Tibial nerve (tissue), 4 donors: ENCODE results near the gene SLC4A9.

ENCODE experiments used
- EP300 ChIP-seq, 2 donors: sonication (generic); formaldehyde crosslinking; IDR thresholded peaks; one replicate each; pipeline ENCODE4 v1.6.1; 2017; ENCODE audit warnings: antibody characterized with exemption in 2 of 2, mild to moderate bottlenecking in 1 of 2
- POLR2A ChIP-seq, 2 donors: fragments of 450-650 bp; IDR thresholded peaks; one replicate each; pipeline ENCODE4 v1.6.1; 2017; ENCODE audit warnings: antibody characterized with exemption in 2 of 2, mild to moderate bottlenecking in 2 of 2, moderate library complexity in 2 of 2
- TF ChIP-seq, protein P1 (sequence below), 5 experiments: fragments of 200-600 bp in 3 of 5; fragments of 450-650 bp in 2 of 5; sonication (generic) in 3 of 5; IDR thresholded peaks; one replicate each; pipeline ENCODE4 v1.5.1; 2016 to 2019; ENCODE audit warnings: antibody characterized with exemption in 5 of 5, mild to moderate bottlenecking in 3 of 5, moderate library complexity in 2 of 5

DNA sequence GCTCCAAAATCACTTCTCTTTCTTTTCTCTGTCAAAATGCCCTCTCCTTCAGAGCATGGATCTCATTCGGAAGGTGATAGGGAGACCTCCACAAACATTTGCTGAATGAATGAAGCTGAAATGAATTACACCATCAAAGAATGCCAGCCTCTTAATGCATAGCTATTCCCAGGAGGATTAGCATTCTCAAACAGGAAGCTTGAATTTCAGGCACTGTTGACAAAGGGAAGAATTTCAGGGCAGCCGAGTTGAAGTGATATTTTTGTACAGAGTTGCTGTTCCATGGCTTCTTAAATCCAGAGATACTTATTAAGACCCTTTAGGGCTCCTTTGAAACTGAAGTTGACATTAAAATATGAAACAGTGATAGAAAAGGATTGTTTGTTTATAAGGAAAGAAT is 32.4 kb upstream of the SLC4A9 start:
- TF ChIP-seq POLR2A (IDR thresholded peaks at IDR 0.05) (no peak), EP300 (IDR thresholded peaks at IDR 0.05) (no peak)
- TF ChIP-seq, protein P1, sequence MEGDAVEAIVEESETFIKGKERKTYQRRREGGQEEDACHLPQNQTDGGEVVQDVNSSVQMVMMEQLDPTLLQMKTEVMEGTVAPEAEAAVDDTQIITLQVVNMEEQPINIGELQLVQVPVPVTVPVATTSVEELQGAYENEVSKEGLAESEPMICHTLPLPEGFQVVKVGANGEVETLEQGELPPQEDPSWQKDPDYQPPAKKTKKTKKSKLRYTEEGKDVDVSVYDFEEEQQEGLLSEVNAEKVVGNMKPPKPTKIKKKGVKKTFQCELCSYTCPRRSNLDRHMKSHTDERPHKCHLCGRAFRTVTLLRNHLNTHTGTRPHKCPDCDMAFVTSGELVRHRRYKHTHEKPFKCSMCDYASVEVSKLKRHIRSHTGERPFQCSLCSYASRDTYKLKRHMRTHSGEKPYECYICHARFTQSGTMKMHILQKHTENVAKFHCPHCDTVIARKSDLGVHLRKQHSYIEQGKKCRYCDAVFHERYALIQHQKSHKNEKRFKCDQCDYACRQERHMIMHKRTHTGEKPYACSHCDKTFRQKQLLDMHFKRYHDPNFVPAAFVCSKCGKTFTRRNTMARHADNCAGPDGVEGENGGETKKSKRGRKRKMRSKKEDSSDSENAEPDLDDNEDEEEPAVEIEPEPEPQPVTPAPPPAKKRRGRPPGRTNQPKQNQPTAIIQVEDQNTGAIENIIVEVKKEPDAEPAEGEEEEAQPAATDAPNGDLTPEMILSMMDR (IDR thresholded peaks at IDR 0.05) = no peak
